ENCODE data around the gene DNAAF5.

Gene DNAAF5

GRCh38 chr7:822692-823276, 96.3 kb downstream of the DNAAF5 start:
- Histone ChIP-seq H3K4me3 (ENCODE audit: low read length, poor library complexity, severe bottlenecking) (no peak overlapping the region), H3K4me1 (ENCODE audit: insufficient read depth, low read length, poor library complexity, severe bottlenecking) (peaks cover 41% of the 10 kb centered on the region), H3K9me3 (ENCODE audit: insufficient read depth, low read depth, low read length) (no peaks in the 10 kb centered on the region), H4K20me1 (ENCODE audit: insufficient read depth, low read length, poor library complexity, severe bottlenecking) (peaks cover 35% of the 10 kb centered on the region), H3K27me3 (ENCODE audit: insufficient read depth, low read length, poor library complexity, severe bottlenecking) (no peaks in the 10 kb centered on the region), H3K9me2 (replicated peaks; ENCODE audit: low read depth, low read length) (no peaks in the 10 kb centered on the region), H3K9ac (ENCODE audit: low read depth, low read length, poor library complexity, severe bottlenecking) (no peak overlapping the region), H3K4me2 (ENCODE audit: low read depth, low read length, poor library complexity, severe bottlenecking) (no peak overlapping the region), H3F3A (ENCODE audit: low read depth) (no peaks in the 10 kb centered on the region), H2AFZ (ENCODE audit: low read length) (no peak overlapping the region), H3K36me3 (ENCODE audit: insufficient read depth, low read length) (peaks cover 6% of the 10 kb centered on the region; the same call in 1 of the 2 replicates), H3K79me2 (ENCODE audit: insufficient read depth, low read length) (peaks cover 86% of the 10 kb centered on the region)
- peak; percentile 53 for TF ChIP-seq CTCF (conservative IDR thresholded peaks at IDR 0.05; ENCODE audit: low read length)
- no peak for TF ChIP-seq EZH2phosphoT487 (IDR thresholded peaks at IDR 0.05; ENCODE audit: borderline replicate concordance)

GRCh38 chr7:823649-824048, 97.2 kb downstream of the DNAAF5 start:
- Histone ChIP-seq H3K4me3 (ENCODE audit: low read length, poor library complexity, severe bottlenecking) (no peak overlapping the region), H4K20me1 (ENCODE audit: insufficient read depth, low read length, poor library complexity, severe bottlenecking) (peaks cover 26% of the 10 kb centered on the region), H3K79me2 (ENCODE audit: insufficient read depth, low read length) (peaks cover 84% of the 10 kb centered on the region), H3K36me3 (ENCODE audit: insufficient read depth, low read length) (peaks cover 6% of the 10 kb centered on the region; the same call in 1 of the 2 replicates), H2AFZ (ENCODE audit: low read length) (no peak overlapping the region), H3K9me3 (ENCODE audit: insufficient read depth, low read depth, low read length) (no peaks in the 10 kb centered on the region), H3K9ac (ENCODE audit: low read depth, low read length, poor library complexity, severe bottlenecking) (no peak overlapping the region), H3K9me2 (replicated peaks; ENCODE audit: low read depth, low read length) (no peaks in the 10 kb centered on the region), H3F3A (ENCODE audit: low read depth) (no peaks in the 10 kb centered on the region), H3K4me2 (ENCODE audit: low read depth, low read length, poor library complexity, severe bottlenecking) (no peak overlapping the region), H3K27me3 (ENCODE audit: insufficient read depth, low read length, poor library complexity, severe bottlenecking) (no peaks in the 10 kb centered on the region), H3K4me1 (ENCODE audit: insufficient read depth, low read length, poor library complexity, severe bottlenecking) (peaks cover 37% of the 10 kb centered on the region)
- TF ChIP-seq CTCF (conservative IDR thresholded peaks at IDR 0.05; ENCODE audit: low read length): no peak
- TF ChIP-seq EZH2phosphoT487 (IDR thresholded peaks at IDR 0.05; ENCODE audit: borderline replicate concordance): no peak

GRCh38 chr7:824081-824480, 97.6 kb downstream of the DNAAF5 start:
- no peaks in the 10 kb centered on the region for H3F3A ChIP-seq (ENCODE audit: low read depth)
- H4K20me1 ChIP-seq (ENCODE audit: insufficient read depth, low read length, poor library complexity, severe bottlenecking): peaks cover 25% of the 10 kb centered on the region
- H3K4me3 ChIP-seq (ENCODE audit: low read length, poor library complexity, severe bottlenecking): no peak overlapping the region
- no peaks in the 10 kb centered on the region for H3K27me3 ChIP-seq (ENCODE audit: insufficient read depth, low read length, poor library complexity, severe bottlenecking)
- H3K9me3 ChIP-seq (ENCODE audit: insufficient read depth, low read depth, low read length): no peaks in the 10 kb centered on the region
- no peaks in the 10 kb centered on the region for H3K9me2 ChIP-seq (replicated peaks; ENCODE audit: low read depth, low read length)
- peaks cover 84% of the 10 kb centered on the region for H3K79me2 ChIP-seq (ENCODE audit: insufficient read depth, low read length)
- H3K4me1 ChIP-seq (ENCODE audit: insufficient read depth, low read length, poor library complexity, severe bottlenecking): peaks cover 37% of the 10 kb centered on the region
- H3K4me2 ChIP-seq (ENCODE audit: low read depth, low read length, poor library complexity, severe bottlenecking): peak overlapping the region; percentile 11
- TF ChIP-seq EZH2phosphoT487 (IDR thresholded peaks at IDR 0.05; ENCODE audit: borderline replicate concordance): no peak
- no peak for TF ChIP-seq CTCF (conservative IDR thresholded peaks at IDR 0.05; ENCODE audit: low read length)
- no peak overlapping the region for H3K9ac ChIP-seq (ENCODE audit: low read depth, low read length, poor library complexity, severe bottlenecking)
- peaks cover 6% of the 10 kb centered on the region; the same call in 1 of the 2 replicates for H3K36me3 ChIP-seq (ENCODE audit: insufficient read depth, low read length)
- H2AFZ ChIP-seq (ENCODE audit: low read length): no peak overlapping the region
